NB4 (cell line): Measurements from ENCODE around the gene EEF1A2.

Experiments used
- CTCF ChIP-seq: IDR thresholded peaks from one replicate; pipeline ENCODE4 v1.5.1; 2012; ENCODE audit warnings: low read depth, low read length
- MYC ChIP-seq: IDR thresholded peaks from 2 replicates; pipeline ENCODE4 v1.6.1; 2011; ENCODE audit warnings: low read depth, low read length
- POLR2A ChIP-seq: IDR thresholded peaks from 2 replicates; pipeline ENCODE4 v1.6.1; 2011; ENCODE audit warnings: mild to moderate bottlenecking; ENCODE audit not compliant: insufficient read length; ENCODE audit errors: extremely low read depth

GRCh38 chr20:63457737-63458136 is 41.1 kb downstream of the EEF1A2 start:
- no peak for TF ChIP-seq CTCF
- TF ChIP-seq POLR2A = no peak
- TF ChIP-seq MYC = no peak
